Smooth muscle cell of trachea (primary cell): ENCODE measurements around the gene CENPH. TPM values are rescaled to one million over a fixed set of nuclear protein-coding genes. Genes with fewer than 3 reads are reported as not detected.

Experiments
- total RNA-seq: library from RNA; depleted of rRNA; stranded (reverse); fragments of >200 nt; gene quantifications from 2 replicates; pipeline ENCODE4 v1.2.1, GENCODE V29; 2014

The CENPH gene
- total RNA-seq, result 5.1 and 38.0 TPM in 2 replicates

GRCh38 chr5:69189162-69190086, at the start of gene CENPH:
Gene CENPH, plus strand, starts transcription at chr5:69189583. Its CDS starts 52 bp downstream, at chr5:69189635.

GRCh38 chr5:69166686-69167492, 22.5 kb upstream of the CENPH start, which contains the start of gene CCNB1:
Gene CCNB1, plus strand, starts transcription at chr5:69167150. Its CDS starts 113 bp downstream, at chr5:69167263.

GRCh38 chr5:69234457-69235268, 45.3 kb downstream of the CENPH start, which contains the start of gene CDK7:
Gene CDK7, plus strand, starts transcription at chr5:69234886. Its CDS starts 90 bp downstream, at chr5:69234976.

Other genes starting within 250 kb of the CENPH start
- 52.2 and 72.9 TPM in 2 replicates for gene SLC30A5, start 95.6 kb upstream of the CENPH start, total RNA-seq
- gene CCNB1, start 22.4 kb upstream of the CENPH start, total RNA-seq, result 19.0 and 292 TPM in 2 replicates
- 42.2 and 61.2 TPM in 2 replicates for gene CDK7, start 45.3 kb downstream of the CENPH start, total RNA-seq
- 5.6 and 7.7 TPM in 2 replicates for gene CCDC125, start 143.2 kb downstream of the CENPH start, total RNA-seq
- gene AK6, start 179.9 kb downstream of the CENPH start, total RNA-seq, result 20.7 and 30.8 TPM in 2 replicates
- 62.2 and 88.9 TPM in 2 replicates for gene TAF9, start 179.9 kb downstream of the CENPH start, total RNA-seq
- 26.1 and 26.3 TPM in 2 replicates for gene RAD17, start 180.2 kb downstream of the CENPH start, total RNA-seq
- 0.15 and 0.17 TPM in 2 replicates for gene MARVELD2, start 225.5 kb downstream of the CENPH start, total RNA-seq